Ishikawa (cell line): ENCODE results near the gene CALCOCO2.

Source experiments
- CREB1 ChIP-seq: IDR thresholded peaks from 2 replicates; pipeline ENCODE4 v1.6.1; 2012; ENCODE audit warnings: low read depth
- EGR1 ChIP-seq: IDR thresholded peaks from 2 replicates; pipeline ENCODE4 v1.6.1; 2012
- EP300 ChIP-seq: IDR thresholded peaks from 2 replicates; pipeline ENCODE4 v1.6.1; 2012; ENCODE audit warnings: borderline replicate concordance
- RAD21 ChIP-seq: IDR thresholded peaks from 2 replicates; pipeline ENCODE4 v1.6.1; 2012; ENCODE audit warnings: low read depth
- TAF1 ChIP-seq: IDR thresholded peaks from 2 replicates; pipeline ENCODE4 v1.6.1; 2012; ENCODE audit warnings: low read depth, mild to moderate bottlenecking
- ZBTB7A ChIP-seq: IDR thresholded peaks from 2 replicates; pipeline ENCODE4 v1.6.1; 2012; ENCODE audit warnings: low read depth
- TF ChIP-seq, protein P1 (sequence below): IDR thresholded peaks from 2 replicates; pipeline ENCODE4 v1.6.1; 2012; ENCODE audit warnings: low read depth, mild to moderate bottlenecking
- TF ChIP-seq, protein P2 (sequence below): IDR thresholded peaks from 2 replicates; pipeline ENCODE4 v1.6.1; 2012

DNA sequence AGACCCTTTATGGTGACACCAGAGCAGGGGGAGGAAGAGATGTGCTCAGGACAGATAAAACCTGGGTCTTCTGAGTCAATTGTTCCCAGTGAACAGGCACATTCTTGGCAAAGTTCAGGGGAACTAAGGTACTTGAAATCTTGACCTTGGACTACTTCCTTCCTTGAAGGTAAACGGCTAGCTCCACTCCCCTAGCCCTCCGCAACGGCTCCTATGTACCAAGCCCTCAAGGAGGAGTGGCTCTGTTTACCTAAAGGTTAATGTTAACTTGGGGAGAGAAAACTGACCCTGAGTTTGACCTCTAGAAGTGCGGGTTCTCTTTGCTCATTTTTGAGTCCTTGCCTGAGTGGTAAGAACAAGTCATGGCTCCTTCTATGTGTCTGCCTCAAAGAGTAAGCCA, 21.7 kb upstream of the CALCOCO2 start:
- no peak for TF ChIP-seq EGR1
- TF ChIP-seq, protein P1, sequence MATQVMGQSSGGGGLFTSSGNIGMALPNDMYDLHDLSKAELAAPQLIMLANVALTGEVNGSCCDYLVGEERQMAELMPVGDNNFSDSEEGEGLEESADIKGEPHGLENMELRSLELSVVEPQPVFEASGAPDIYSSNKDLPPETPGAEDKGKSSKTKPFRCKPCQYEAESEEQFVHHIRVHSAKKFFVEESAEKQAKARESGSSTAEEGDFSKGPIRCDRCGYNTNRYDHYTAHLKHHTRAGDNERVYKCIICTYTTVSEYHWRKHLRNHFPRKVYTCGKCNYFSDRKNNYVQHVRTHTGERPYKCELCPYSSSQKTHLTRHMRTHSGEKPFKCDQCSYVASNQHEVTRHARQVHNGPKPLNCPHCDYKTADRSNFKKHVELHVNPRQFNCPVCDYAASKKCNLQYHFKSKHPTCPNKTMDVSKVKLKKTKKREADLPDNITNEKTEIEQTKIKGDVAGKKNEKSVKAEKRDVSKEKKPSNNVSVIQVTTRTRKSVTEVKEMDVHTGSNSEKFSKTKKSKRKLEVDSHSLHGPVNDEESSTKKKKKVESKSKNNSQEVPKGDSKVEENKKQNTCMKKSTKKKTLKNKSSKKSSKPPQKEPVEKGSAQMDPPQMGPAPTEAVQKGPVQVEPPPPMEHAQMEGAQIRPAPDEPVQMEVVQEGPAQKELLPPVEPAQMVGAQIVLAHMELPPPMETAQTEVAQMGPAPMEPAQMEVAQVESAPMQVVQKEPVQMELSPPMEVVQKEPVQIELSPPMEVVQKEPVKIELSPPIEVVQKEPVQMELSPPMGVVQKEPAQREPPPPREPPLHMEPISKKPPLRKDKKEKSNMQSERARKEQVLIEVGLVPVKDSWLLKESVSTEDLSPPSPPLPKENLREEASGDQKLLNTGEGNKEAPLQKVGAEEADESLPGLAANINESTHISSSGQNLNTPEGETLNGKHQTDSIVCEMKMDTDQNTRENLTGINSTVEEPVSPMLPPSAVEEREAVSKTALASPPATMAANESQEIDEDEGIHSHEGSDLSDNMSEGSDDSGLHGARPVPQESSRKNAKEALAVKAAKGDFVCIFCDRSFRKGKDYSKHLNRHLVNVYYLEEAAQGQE, result no peak
- TF ChIP-seq EP300, result no peak
- TF ChIP-seq TAF1, result no peak
- no peak for TF ChIP-seq RAD21
- no peak for TF ChIP-seq CREB1
- TF ChIP-seq ZBTB7A, result no peak
- TF ChIP-seq, protein P2, sequence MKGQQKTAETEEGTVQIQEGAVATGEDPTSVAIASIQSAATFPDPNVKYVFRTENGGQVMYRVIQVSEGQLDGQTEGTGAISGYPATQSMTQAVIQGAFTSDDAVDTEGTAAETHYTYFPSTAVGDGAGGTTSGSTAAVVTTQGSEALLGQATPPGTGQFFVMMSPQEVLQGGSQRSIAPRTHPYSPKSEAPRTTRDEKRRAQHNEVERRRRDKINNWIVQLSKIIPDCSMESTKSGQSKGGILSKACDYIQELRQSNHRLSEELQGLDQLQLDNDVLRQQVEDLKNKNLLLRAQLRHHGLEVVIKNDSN, result no peak
